K562 treated with DMSO at 1 percent for 48 hours (cell line): ENCODE results near the gene NACA2. TPM values are rescaled to one million over a fixed set of nuclear protein-coding genes. Genes with fewer than 3 reads are reported as not detected.

Experiments used
- total RNA-seq: library from RNA; unstranded; fragments of 300-600 nt; gene quantifications from 2 replicates; pipeline ENCODE4 v1.2.3, GENCODE V29; 2022; ENCODE audit warnings: low replicate concordance; ENCODE audit errors: extremely low read depth

The NACA2 gene
- total RNA-seq = not detected in 2 replicates

DNA sequence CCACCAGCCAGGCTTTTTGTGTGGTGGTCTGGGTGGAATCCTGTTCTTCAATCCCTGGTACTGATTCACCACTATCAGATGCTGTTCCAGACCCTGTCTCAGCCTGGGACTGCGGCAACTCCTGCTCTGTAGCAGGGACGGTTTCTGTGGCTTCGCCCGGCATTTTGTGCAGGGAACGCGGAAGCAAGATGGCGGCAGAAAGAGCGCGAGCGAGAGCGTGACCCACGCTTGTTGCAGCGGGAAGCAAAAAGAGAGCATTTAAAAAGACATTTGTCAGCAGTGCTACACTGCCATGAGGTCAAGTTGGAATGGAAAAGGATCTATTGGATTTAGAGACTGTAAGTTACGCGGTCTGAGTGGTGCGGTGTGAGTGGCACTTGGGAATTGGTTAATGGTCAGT is at the start of gene NACA2:
TSS of gene NACA2 (minus strand) at position 202 of the 400 bp plus-strand sequence. CDS start at position 163, 39 bp downstream.

Other genes with a start within 250 kb of the NACA2 start
- gene TBX2, start 191.4 kb downstream of the NACA2 start, total RNA-seq = not detected in 2 replicates
- not detected in 2 replicates for gene TBX4, start 138.8 kb downstream of the NACA2 start, total RNA-seq